DOHH2 (cell line): ENCODE results near the gene KLHDC4.
"Not testable (repeated sequence)": the region's sequence is repeated elsewhere in the genome, so short reads cannot be mapped to it uniquely, and the experiment has no call there.

Experiments
- H3F3A ChIP-seq: fragments of 200-600 bp; sonication (generic), shearing (Covaris generic); 2 replicates; pipeline ENCODE4 v1.6.0; 2016; ENCODE audit warnings: antibody characterized with exemption, mild to moderate bottlenecking; ENCODE audit not compliant: control insufficient read depth, insufficient read depth
- H3K27ac ChIP-seq: fragments of 200-600 bp; sonication (generic); 2 replicates; pipeline ENCODE4 v1.5.1; 2014; ENCODE audit warnings: low read depth, mild to moderate bottlenecking, low read length, moderate library complexity
- H3K27me3 ChIP-seq: fragments of 200-600 bp; sonication (generic); 2 replicates; pipeline ENCODE4 v1.6.1; 2014; ENCODE audit warnings: mild to moderate bottlenecking, low read length, mixed read lengths; ENCODE audit not compliant: control insufficient read depth
- H3K36me3 ChIP-seq: fragments of 200-600 bp; sonication (generic); 2 replicates; pipeline ENCODE4 v1.6.1; 2014; ENCODE audit warnings: mild to moderate bottlenecking, low read length, moderate library complexity, mixed read lengths; ENCODE audit not compliant: control insufficient read depth
- H3K4me1 ChIP-seq: fragments of 200-600 bp; sonication (generic); 2 replicates; pipeline ENCODE4 v1.6.1; 2014; ENCODE audit warnings: mild to moderate bottlenecking, low read length, mixed read lengths; ENCODE audit not compliant: control insufficient read depth
- H3K4me2 ChIP-seq: fragments of 200-600 bp; sonication (generic); 2 replicates; pipeline ENCODE4 v1.6.0; 2014; ENCODE audit warnings: mild to moderate bottlenecking, low read length, moderate library complexity
- H3K4me3 ChIP-seq: fragments of 200-600 bp; sonication (generic); 2 replicates; pipeline ENCODE4 v1.5.1; 2014; ENCODE audit warnings: mild to moderate bottlenecking, low read length, mixed read lengths
- H3K79me2 ChIP-seq: fragments of 200-600 bp; sonication (generic); 2 replicates; pipeline ENCODE4 v1.6.1; 2014; ENCODE audit warnings: mild to moderate bottlenecking, low read length, mixed read lengths; ENCODE audit not compliant: control insufficient read depth
- H3K9me2 ChIP-seq: fragments of 200-600 bp; sonication (generic); replicated peaks from 2 replicates; pipeline ENCODE4 v1.6.1; 2014; ENCODE audit warnings: mild to moderate bottlenecking, low read length, mixed read lengths; ENCODE audit not compliant: control insufficient read depth
- H3K9me3 ChIP-seq: fragments of 200-600 bp; sonication (generic); 2 replicates; pipeline ENCODE4 v1.6.1; 2014; ENCODE audit warnings: antibody characterized with exemption, low read length, mixed read lengths; ENCODE audit not compliant: control insufficient read depth, insufficient read depth
- H4K20me1 ChIP-seq: fragments of 200-600 bp; sonication (generic); 2 replicates; pipeline ENCODE4 v1.6.0; 2014; ENCODE audit warnings: low read depth, mild to moderate bottlenecking, antibody characterized with exemption, low read length, moderate library complexity; ENCODE audit not compliant: control insufficient read depth, insufficient read depth
- CTCF ChIP-seq: fragments of 200-600 bp; sonication (generic); IDR thresholded peaks from one replicate; pipeline ENCODE4 v1.5.1; 2014; ENCODE audit warnings: antibody characterized with exemption, mild to moderate bottlenecking, low read depth, low read length; ENCODE audit not compliant: poor library complexity, severe bottlenecking
- EZH2phosphoT487 ChIP-seq: fragments of 200-600 bp; sonication (generic); IDR thresholded peaks from 2 replicates; pipeline ENCODE4 v1.6.1; 2017; ENCODE audit warnings: borderline replicate concordance, mild to moderate bottlenecking, antibody characterized with exemption, low read length, moderate library complexity, mixed read lengths

The KLHDC4 gene

GRCh38 chr16:87721622-87722585, 43.9 kb downstream of the KLHDC4 start:
- Histone ChIP-seq H3K9me3 (no peaks in the 10 kb centered on the region), H3K36me3 (peaks cover 76% of the 10 kb centered on the region), H3K4me2 (peak overlapping the region; percentile 66), H3K9me2 (no peaks in the 10 kb centered on the region), H3K79me2 (peaks cover 60% of the 10 kb centered on the region), H4K20me1 (no peaks in the 10 kb centered on the region), H3K27ac (peak overlapping the region; percentile 98), H3K4me3 (peak overlapping the region; percentile 58), H3K4me1 (peaks cover 92% of the 10 kb centered on the region), H3K27me3 (no peaks in the 10 kb centered on the region), H3F3A (peaks cover 37% of the 10 kb centered on the region)
- TF ChIP-seq CTCF (no peak), EZH2phosphoT487 (no peak)

DNA sequence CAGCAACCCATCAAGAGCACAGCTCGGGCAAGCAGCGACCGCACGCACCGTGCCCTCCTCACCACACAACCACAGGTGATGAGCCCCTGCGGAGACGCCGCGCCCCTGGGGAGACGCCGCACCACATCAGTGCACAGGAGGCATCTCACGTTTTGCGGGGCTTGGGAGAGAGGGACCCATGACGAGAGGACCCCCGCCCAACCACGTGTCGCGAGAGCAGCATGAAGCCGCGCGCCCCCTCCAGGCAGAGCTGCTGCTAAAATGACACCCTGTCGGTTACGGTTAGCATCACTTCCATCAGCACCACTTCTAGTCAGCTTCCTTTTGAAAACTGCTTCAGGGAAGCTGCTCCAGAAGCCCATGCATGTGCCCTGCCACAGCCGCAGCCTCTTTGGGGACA, 45.3 kb downstream of the KLHDC4 start:
- no peaks in the 10 kb centered on the region for H3K9me3 ChIP-seq
- no peaks in the 10 kb centered on the region for H3K9me2 ChIP-seq
- H3K79me2 ChIP-seq, result peaks cover 70% of the 10 kb centered on the region
- H3F3A ChIP-seq, result peaks cover 30% of the 10 kb centered on the region
- H3K36me3 ChIP-seq, result peaks cover 82% of the 10 kb centered on the region
- H3K4me2 ChIP-seq, result no peak overlapping the region
- H3K4me3 ChIP-seq, result no peak overlapping the region
- TF ChIP-seq CTCF (no peak), EZH2phosphoT487 (no peak)
- H3K27me3 ChIP-seq, result no peaks in the 10 kb centered on the region
- H3K27ac ChIP-seq, result no peak overlapping the region
- no peaks in the 10 kb centered on the region for H4K20me1 ChIP-seq
- H3K4me1 ChIP-seq, result peaks cover 97% of the 10 kb centered on the region

- H3K9me2 ChIP-seq, H4K20me1 ChIP-seq, H3K4me3 ChIP-seq, H3K9me3 ChIP-seq, H3K27me3 ChIP-seq, H3K4me2 ChIP-seq: not testable (repeated sequence)
- Histone ChIP-seq H3K36me3 (peaks cover 89% of the 10 kb centered on the region), H3K4me1 (peaks cover 97% of the 10 kb centered on the region), H3F3A (peaks cover 18% of the 10 kb centered on the region), H3K27ac (0 out of 2 replicates have a peak overlapping the region, but pooled peaks have one; percentile 7), H3K79me2 (peaks cover 75% of the 10 kb centered on the region)
These were observed 47.0 kb downstream of the KLHDC4 start for GRCh38 chr16:87718831-87719230.

- Histone ChIP-seq H3K27me3 (no peaks in the 10 kb centered on the region), H3K4me2 (no peak overlapping the region), H3K4me3 (no peak overlapping the region), H3K36me3 (peaks cover 86% of the 10 kb centered on the region), H4K20me1 (no peaks in the 10 kb centered on the region), H3K9me2 (no peaks in the 10 kb centered on the region), H3K4me1 (peaks cover 94% of the 10 kb centered on the region), H3K79me2 (peaks cover 67% of the 10 kb centered on the region), H3K27ac (peak overlapping the region; percentile 93), H3K9me3 (no peaks in the 10 kb centered on the region), H3F3A (peaks cover 21% of the 10 kb centered on the region)
- no peak for TF ChIP-seq EZH2phosphoT487
- TF ChIP-seq CTCF, result no peak
These were observed 50.1 kb downstream of the KLHDC4 start for GRCh38 chr16:87715658-87716057.
